ENCODE measurements around the gene ALDH16A1.

DNA sequence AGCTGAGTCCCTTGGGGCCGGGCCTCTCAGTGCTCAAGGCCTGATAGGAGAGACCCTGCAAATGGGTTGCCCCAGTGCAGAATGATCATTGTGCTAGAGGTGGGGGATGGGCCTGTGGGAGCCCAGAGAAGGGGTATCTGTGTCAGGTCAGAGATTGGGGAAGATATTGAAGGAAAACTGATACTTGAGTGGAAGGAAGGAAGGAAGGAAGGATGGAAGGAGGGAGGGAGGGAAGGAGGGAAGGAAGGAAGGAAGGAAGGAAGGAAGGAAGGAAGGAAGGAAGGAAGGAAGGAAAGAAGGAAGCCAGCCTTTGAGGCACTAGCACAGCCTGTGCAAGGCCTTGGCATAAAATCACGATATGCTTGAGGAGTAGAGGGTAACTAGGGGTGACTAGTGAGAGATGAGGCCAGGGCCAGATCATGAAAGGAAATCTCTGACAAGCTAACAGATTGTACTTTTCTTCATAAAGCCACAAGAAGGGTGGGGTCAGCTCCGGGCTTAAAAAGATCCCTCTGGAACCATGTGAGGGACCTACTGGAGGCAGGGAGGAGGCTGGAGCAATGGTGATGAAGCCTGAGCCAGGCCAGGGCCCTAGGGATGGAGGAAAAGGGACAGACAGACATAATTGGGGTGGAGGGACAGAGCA, 41.2 kb upstream of the ALDH16A1 start:
- TF ChIP-seq EZH2 (IDR thresholded peaks at IDR 0.05; ENCODE audit: low read length, missing control alignments): no peak
- TF ChIP-seq, protein P1, sequence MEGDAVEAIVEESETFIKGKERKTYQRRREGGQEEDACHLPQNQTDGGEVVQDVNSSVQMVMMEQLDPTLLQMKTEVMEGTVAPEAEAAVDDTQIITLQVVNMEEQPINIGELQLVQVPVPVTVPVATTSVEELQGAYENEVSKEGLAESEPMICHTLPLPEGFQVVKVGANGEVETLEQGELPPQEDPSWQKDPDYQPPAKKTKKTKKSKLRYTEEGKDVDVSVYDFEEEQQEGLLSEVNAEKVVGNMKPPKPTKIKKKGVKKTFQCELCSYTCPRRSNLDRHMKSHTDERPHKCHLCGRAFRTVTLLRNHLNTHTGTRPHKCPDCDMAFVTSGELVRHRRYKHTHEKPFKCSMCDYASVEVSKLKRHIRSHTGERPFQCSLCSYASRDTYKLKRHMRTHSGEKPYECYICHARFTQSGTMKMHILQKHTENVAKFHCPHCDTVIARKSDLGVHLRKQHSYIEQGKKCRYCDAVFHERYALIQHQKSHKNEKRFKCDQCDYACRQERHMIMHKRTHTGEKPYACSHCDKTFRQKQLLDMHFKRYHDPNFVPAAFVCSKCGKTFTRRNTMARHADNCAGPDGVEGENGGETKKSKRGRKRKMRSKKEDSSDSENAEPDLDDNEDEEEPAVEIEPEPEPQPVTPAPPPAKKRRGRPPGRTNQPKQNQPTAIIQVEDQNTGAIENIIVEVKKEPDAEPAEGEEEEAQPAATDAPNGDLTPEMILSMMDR (conservative IDR thresholded peaks at IDR 0.05 in 1 of 2, IDR thresholded peaks at IDR 0.05 in 1 of 2; ENCODE audit: low read depth in 1 of 2, low read length in 2 of 2): no peak
